SK-N-SH (cell line): ENCODE measurements around the gene DNAJC1. TPM values are rescaled to one million over a fixed set of nuclear protein-coding genes. Genes with fewer than 3 reads are reported as not detected.

Experiments used
- CTCF ChIA-PET: fragments of 300-600, 350-600 bp; formaldehyde crosslinking; extraction: SDS; loops from one replicate; lab custom pipeline; 2021; lab: Yijun Ruan, JAX
- POLR2A ChIA-PET: fragments of 350-600 bp; sonication (Branson Sonifier 250); formaldehyde crosslinking; extraction: SDS; loops from one replicate; lab custom pipeline; 2020; ENCODE audit warnings: antibody characterized with exemption, inconsistent platforms; lab: Yijun Ruan, JAX
- DNase-seq: peaks from one replicate; pipeline ENCODE4 v3.0.0; 2012
- H2AFZ ChIP-seq: fragments of 200-600 bp; sonication (generic); 2 replicates; pipeline ENCODE4 v1.8.1; 2016; ENCODE audit warnings: antibody characterized with exemption, mild to moderate bottlenecking, low read depth
- H3F3A ChIP-seq: fragments of 200-600 bp; sonication (generic); replicated peaks from 2 replicates; pipeline ENCODE3; 2016; ENCODE audit warnings: antibody characterized with exemption, mild to moderate bottlenecking; ENCODE audit not compliant: insufficient read depth
- H3K27ac ChIP-seq, 2 experiments: fragments of 200-500 bp in 1 of 2; fragments of 200-600 bp in 1 of 2; sonication (Bioruptor generic) in 1 of 2; sonication (generic), shearing (Covaris generic) in 1 of 2; 2 replicates each; pipeline versions ENCODE4 v1.5.1 to v1.6.1; 2014 to 2016; ENCODE audit warnings: low read depth in 2 of 2, inconsistent platforms in 1 of 2, low read length in 1 of 2, mild to moderate bottlenecking in 1 of 2, mixed read lengths in 1 of 2
- H3K27me3 ChIP-seq: fragments of 200-600 bp; sonication (generic), shearing (Covaris generic); 2 replicates; pipeline ENCODE4 v1.6.1; 2016; ENCODE audit warnings: mixed run types; ENCODE audit not compliant: insufficient read depth
- H3K36me3 ChIP-seq, 2 experiments: fragments of 200-500 bp in 1 of 2; fragments of 200-600 bp in 1 of 2; sonication (Bioruptor generic) in 1 of 2; sonication (generic) in 1 of 2; replicated peaks in 1 of 2; 2 replicates each; pipeline versions ENCODE3 to v1.5.1; 2014 to 2016; ENCODE audit warnings: low read length in 1 of 2, mild to moderate bottlenecking in 1 of 2; ENCODE audit not compliant: insufficient read depth in 2 of 2, control insufficient read depth in 1 of 2
- H3K4me1 ChIP-seq, 2 experiments: fragments of 200-500 bp in 1 of 2; fragments of 200-600 bp in 1 of 2; sonication (Bioruptor generic) in 1 of 2; sonication (generic), shearing (Covaris generic) in 1 of 2; 2 replicates each; pipeline versions ENCODE4 v1.5.1 to v1.6.1; 2014 to 2016; ENCODE audit warnings: low read depth in 1 of 2, low read length in 1 of 2, mixed run types in 1 of 2; ENCODE audit not compliant: insufficient read depth in 2 of 2, control insufficient read depth in 1 of 2
- H3K4me2 ChIP-seq: fragments of 200-600 bp; sonication (generic), shearing (Covaris generic); 2 replicates; pipeline ENCODE4 v1.6.1; 2017; ENCODE audit warnings: mixed run types
- H3K4me3 ChIP-seq, 2 experiments: fragments of 200-500 bp in 1 of 2; fragments of 200-600 bp in 1 of 2; sonication (Bioruptor generic) in 1 of 2; sonication (generic), shearing (Covaris generic) in 1 of 2; 2 replicates each; pipeline versions ENCODE4 v1.5.1 to v1.8.1; 2014 to 2016; ENCODE audit warnings: low read depth in 2 of 2, inconsistent platforms in 1 of 2, low read length in 1 of 2, mild to moderate bottlenecking in 1 of 2, mixed read lengths in 1 of 2, moderate library complexity in 1 of 2
- H3K79me2 ChIP-seq: fragments of 200-600 bp; sonication (generic); 2 replicates; pipeline ENCODE4 v1.8.1; 2017; ENCODE audit warnings: mild to moderate bottlenecking; ENCODE audit not compliant: insufficient read depth
- H3K9ac ChIP-seq: fragments of 200-600 bp; sonication (generic); 2 replicates; pipeline ENCODE4 v1.6.1; 2017; ENCODE audit warnings: mixed run types
- H3K9me2 ChIP-seq: fragments of 200-600 bp; sonication (generic); 2 replicates; pipeline ENCODE4 v1.6.1; 2017; ENCODE audit warnings: mixed run types
- H3K9me3 ChIP-seq: fragments of 200-600 bp; sonication (generic); 2 replicates; pipeline ENCODE4 v1.6.1; 2017; ENCODE audit warnings: mixed run types, mild to moderate bottlenecking, moderate library complexity
- H4K20me1 ChIP-seq: fragments of 200-600 bp; sonication (generic); 2 replicates; pipeline ENCODE4 v1.6.1; 2017; ENCODE audit warnings: mild to moderate bottlenecking, mixed run types; ENCODE audit not compliant: insufficient read depth
- CHD2 ChIP-seq: fragments of 150-350 bp; IDR thresholded peaks from 2 replicates; pipeline ENCODE4 v1.6.1; 2018; ENCODE audit warnings: low read length; ENCODE audit not compliant: partially characterized antibody
- ELF1 ChIP-seq: IDR thresholded peaks from 2 replicates; pipeline ENCODE4 v1.4.0; 2012
- FOSL2 ChIP-seq: IDR thresholded peaks from 2 replicates; pipeline ENCODE4 v1.4.0; 2012; ENCODE audit warnings: low read depth, mild to moderate bottlenecking, moderate library complexity, borderline replicate concordance
- FOXJ3 ChIP-seq: sonication (generic); formaldehyde crosslinking; IDR thresholded peaks from 2 replicates; pipeline ENCODE4 v1.5.1; 2020; ENCODE audit warnings: mild to moderate bottlenecking, missing genetic modification reagents
- GABPA ChIP-seq: IDR thresholded peaks from 2 replicates; pipeline ENCODE4 v1.4.0; 2012; ENCODE audit warnings: low read depth, mild to moderate bottlenecking
- MAX ChIP-seq: IDR thresholded peaks from 2 replicates; pipeline ENCODE4 v1.4.0; 2012; ENCODE audit warnings: low read depth
- NFIC ChIP-seq: IDR thresholded peaks from 2 replicates; pipeline ENCODE4 v1.4.0; 2012; ENCODE audit warnings: borderline replicate concordance
- POLR2AphosphoS5 ChIP-seq: IDR thresholded peaks from 2 replicates; pipeline ENCODE4 v1.6.1; 2012; ENCODE audit warnings: low read depth, low read length
- SIN3A ChIP-seq: IDR thresholded peaks from 2 replicates; pipeline ENCODE4 v1.6.1; 2012; ENCODE audit warnings: low read depth, mild to moderate bottlenecking, low read length, moderate library complexity, borderline replicate concordance
- SMC3 ChIP-seq: IDR thresholded peaks from 2 replicates; pipeline ENCODE4 v1.6.1; 2012; ENCODE audit warnings: low read depth, low read length, improper control_type of control experiment
- TAF1 ChIP-seq: IDR thresholded peaks from 2 replicates; pipeline ENCODE4 v1.6.1; 2012; ENCODE audit warnings: low read depth, mild to moderate bottlenecking, low read length, moderate library complexity, borderline replicate concordance
- USF2 ChIP-seq: fragments of 150-350 bp; IDR thresholded peaks from 2 replicates; pipeline ENCODE4 v1.6.1; 2017; ENCODE audit warnings: antibody characterized with exemption, low read length, low read depth, borderline replicate concordance
- WGBS: methylation state at CpG from one replicate; pipeline ENCODE4 v1.1.6; 2017; ENCODE audit warnings: low lambda C conversion rate; 5-methylcytosine and 5-hydroxymethylcytosine counted together
- polyA plus RNA-seq, 3 experiments: library from polyadenylated mRNA; depleted of rRNA; stranded (reverse); fragments of >200 nt; gene quantifications; 2 replicates each; pipeline ENCODE4 v1.2.3, GENCODE V29; 2012
- TF ChIP-seq, protein P1 (sequence below): fragments of 150-350 bp; IDR thresholded peaks from 2 replicates; pipeline ENCODE4 v1.6.1; 2016; ENCODE audit warnings: mild to moderate bottlenecking, low read depth, low read length

The DNAJC1 gene
- polyA plus RNA-seq, 1 of the 3 experiments (the other 2 are of a cell fraction), result 9.3 TPM

DNA sequence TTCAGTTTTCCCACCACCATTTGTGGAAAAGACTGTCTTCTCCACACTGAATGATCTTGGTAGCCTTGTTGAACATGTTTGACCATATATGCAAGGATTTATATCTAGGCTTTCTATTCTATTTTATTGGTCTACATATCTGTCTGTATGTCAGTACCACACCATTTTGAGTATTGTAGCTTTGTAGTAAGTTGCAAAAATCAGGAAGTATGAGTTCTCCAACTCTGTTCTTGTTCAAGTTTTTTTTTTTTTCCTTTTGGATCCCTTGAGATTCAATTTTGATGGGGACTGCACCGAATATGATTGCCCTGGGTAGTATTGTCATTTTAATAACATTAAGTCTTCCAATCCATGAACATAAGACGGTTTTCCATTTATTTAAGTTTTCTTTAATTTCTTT lies 176.8 kb downstream of the DNAJC1 start:
- Histone ChIP-seq H4K20me1 (no peaks in the 10 kb centered on the region), H3K9me2 (no peaks in the 10 kb centered on the region), H3K79me2 (no peaks in the 10 kb centered on the region), H3K27ac (no peak overlapping the region), H3K9me3 (peaks cover 30% of the 10 kb centered on the region), H3F3A (no peaks in the 10 kb centered on the region), H3K4me3 (no peak overlapping the region), H3K27me3 (no peaks in the 10 kb centered on the region), H3K4me1 (no peaks in the 10 kb centered on the region), H3K9ac (no peak overlapping the region)
- DNase-seq, result no peak
- WGBS, result 86% methylated on average over 2 of the region's 2 CpGs
- TF ChIP-seq TAF1 (no peak), SIN3A (no peak), MAX (no peak)
- TF ChIP-seq, all 33 proteins: peak for 0
- Histone ChIP-seq H3K4me2 (no peak overlapping the region), H2AFZ (no peak overlapping the region), H3K36me3 (peaks cover 0 to 9% of the 10 kb centered on the region in 2 experiments)
- ChIA-PET CTCF (no interaction called here), POLR2A (no interaction called here)

DNA sequence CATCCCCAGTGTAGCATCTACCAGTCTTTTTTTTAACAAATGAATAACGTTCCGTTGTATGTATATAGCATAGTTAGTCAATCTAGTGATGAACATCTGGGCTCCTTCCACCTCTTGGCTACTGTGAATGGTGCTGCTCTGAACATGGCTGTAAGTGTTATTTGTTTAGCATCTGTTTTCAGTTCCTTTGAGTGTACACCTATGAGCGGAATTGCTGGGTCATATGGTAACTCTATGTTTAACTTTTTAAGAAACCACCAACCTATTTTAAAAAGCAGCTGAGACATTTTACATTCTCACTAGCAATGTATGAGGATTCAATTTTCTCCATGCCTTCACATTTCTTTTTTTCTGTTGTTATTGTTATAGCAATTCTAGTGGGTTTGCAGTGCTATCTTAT lies 178.2 kb downstream of the DNAJC1 start:
- TF ChIP-seq ELF1 (no peak), SMC3 (no peak), SIN3A (no peak), FOSL2 (no peak), FOXJ3 (CRISPR knock-in tag) (no peak), NFIC (no peak), GABPA (no peak)
- no peak overlapping the region for H3K27ac ChIP-seq
- no peak overlapping the region for H3K4me3 ChIP-seq
- H3K9me3 ChIP-seq, result peaks cover 25% of the 10 kb centered on the region
- no peaks in the 10 kb centered on the region for H3K9me2 ChIP-seq
- H3K79me2 ChIP-seq, result no peaks in the 10 kb centered on the region
- ChIA-PET CTCF (no interaction called here), POLR2A (no interaction called here)
- no peaks in the 10 kb centered on the region for H3K27me3 ChIP-seq
- peaks cover 0 to 9% of the 10 kb centered on the region in 2 experiments for H3K36me3 ChIP-seq
- no peaks in the 10 kb centered on the region for H4K20me1 ChIP-seq
- H3K4me1 ChIP-seq, result no peaks in the 10 kb centered on the region
- WGBS, result 95% methylated on average over 3 of the region's 3 CpGs
- H3K9ac ChIP-seq, result no peak overlapping the region
- no peaks in the 10 kb centered on the region for H3F3A ChIP-seq
- DNase-seq, result no peak
- H2AFZ ChIP-seq, result no peak overlapping the region
- H3K4me2 ChIP-seq, result no peak overlapping the region

DNA sequence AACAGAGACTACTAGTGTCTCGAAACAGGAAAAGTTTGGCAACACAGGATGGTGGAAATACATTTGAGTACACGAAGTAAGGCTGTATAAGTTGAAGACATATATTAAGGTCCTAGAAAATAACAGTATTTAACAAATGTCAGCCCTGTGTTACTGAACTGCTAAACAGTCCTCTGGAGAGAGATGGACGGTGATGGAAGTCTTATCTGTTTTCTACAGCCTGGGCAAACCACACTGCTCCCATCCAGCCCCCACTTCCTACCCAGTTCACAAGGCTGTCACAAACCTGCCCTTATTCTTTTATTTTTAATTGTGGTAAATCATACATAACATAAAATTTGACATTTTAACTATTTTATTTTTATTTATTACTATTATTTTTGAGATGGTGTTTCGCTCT lies 179.1 kb downstream of the DNAJC1 start:
- H3K9ac ChIP-seq, result no peak overlapping the region
- no peak overlapping the region for H3K4me3 ChIP-seq
- no peaks in the 10 kb centered on the region for H3K79me2 ChIP-seq
- no peak overlapping the region for H2AFZ ChIP-seq
- H4K20me1 ChIP-seq, result no peaks in the 10 kb centered on the region
- WGBS, result 88% methylated on average over 4 of the region's 4 CpGs
- peaks cover 16% of the 10 kb centered on the region for H3K9me3 ChIP-seq
- ChIA-PET POLR2A (no interaction called here), CTCF (no interaction called here)
- no peak overlapping the region for H3K4me2 ChIP-seq
- H3K9me2 ChIP-seq, result no peaks in the 10 kb centered on the region
- no peaks in the 10 kb centered on the region for H3K27me3 ChIP-seq
- no peaks in the 10 kb centered on the region for H3F3A ChIP-seq
- no peak overlapping the region for H3K27ac ChIP-seq
- no peaks in the 10 kb centered on the region for H3K4me1 ChIP-seq
- no peak for DNase-seq
- TF ChIP-seq, protein P1, sequence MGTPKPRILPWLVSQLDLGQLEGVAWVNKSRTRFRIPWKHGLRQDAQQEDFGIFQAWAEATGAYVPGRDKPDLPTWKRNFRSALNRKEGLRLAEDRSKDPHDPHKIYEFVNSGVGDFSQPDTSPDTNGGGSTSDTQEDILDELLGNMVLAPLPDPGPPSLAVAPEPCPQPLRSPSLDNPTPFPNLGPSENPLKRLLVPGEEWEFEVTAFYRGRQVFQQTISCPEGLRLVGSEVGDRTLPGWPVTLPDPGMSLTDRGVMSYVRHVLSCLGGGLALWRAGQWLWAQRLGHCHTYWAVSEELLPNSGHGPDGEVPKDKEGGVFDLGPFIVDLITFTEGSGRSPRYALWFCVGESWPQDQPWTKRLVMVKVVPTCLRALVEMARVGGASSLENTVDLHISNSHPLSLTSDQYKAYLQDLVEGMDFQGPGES, result no peak
- no peak for TF ChIP-seq CHD2
- no peak for TF ChIP-seq USF2
- TF ChIP-seq POLR2AphosphoS5, result no peak
- no peak for TF ChIP-seq NFIC
- no peak for TF ChIP-seq FOXJ3 (CRISPR knock-in tag)
- H3K36me3 ChIP-seq, result peaks cover 0 to 9% of the 10 kb centered on the region in 2 experiments
